ENCODE data around the gene ERMAP. TPM values are rescaled to one million over a fixed set of nuclear protein-coding genes. Genes with fewer than 3 reads are reported as not detected.

The ERMAP gene
- total and polyA plus RNA-seq, 10 of the 15 experiments (the other 5 are each of a cell fraction or from before 2014, with no cell fraction given): 1.4 to 6.8 (median 4.1) TPM

DNA sequence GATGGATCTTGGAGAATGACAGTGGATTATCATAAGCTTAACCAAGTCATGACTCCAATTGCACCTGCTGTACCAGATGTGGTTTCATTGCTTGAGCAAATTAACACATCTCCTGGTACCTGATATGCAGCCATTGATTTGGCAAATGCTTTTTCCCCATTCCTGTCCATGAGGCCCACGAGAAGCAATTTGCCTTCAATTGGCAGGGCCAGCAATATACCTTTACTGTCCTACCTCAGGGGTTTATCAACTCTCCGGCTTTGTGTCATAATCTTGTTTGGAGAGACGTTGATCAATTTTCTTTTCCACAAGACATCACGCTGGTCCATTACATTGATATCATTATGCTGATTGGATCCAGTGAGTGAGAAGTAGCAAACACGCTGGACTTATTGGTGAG is 49.6 kb downstream of the ERMAP start:
- BruUV-seq (replicated peaks): no TSS peak
- ChIA-PET POLR2A (no interaction called here), SMC1A (ENCODE audit: uncharacterized antibody, unreplicated experiment) (no interaction called here), RAD21 (ENCODE audit: unreplicated experiment) (no interaction called here), CTCF (no interaction called here)
- no peak overlapping the region for H3K4me3 ChIP-seq
- H2AFZ ChIP-seq (ENCODE audit: control insufficient read depth, low read depth, low read length): no peak overlapping the region
- H3K27ac ChIP-seq (ENCODE audit: control insufficient read depth, insufficient read depth): no peak overlapping the region
- H4K20me1 ChIP-seq (ENCODE audit: control insufficient read depth, insufficient read depth): no peaks in the 10 kb centered on the region
- no peak overlapping the region for H3K9ac ChIP-seq (ENCODE audit: control insufficient read depth, insufficient read depth, low read length)
- H3K9me3 ChIP-seq (replicated peaks; ENCODE audit: control insufficient read depth, insufficient read depth, low read length): no peaks in the 10 kb centered on the region; the same call in 2 of the 3 replicates
- intact Hi-C loops (cut with micrococcal nuclease; ENCODE audit: unreplicated experiment): no loop called here
- H3K4me2 ChIP-seq (ENCODE audit: control insufficient read depth, insufficient read depth): no peak overlapping the region
- no peaks in the 10 kb centered on the region for H3K27me3 ChIP-seq (replicated peaks in 1 of 2; ENCODE audit: control insufficient read depth in 2 of 2, insufficient read depth in 2 of 2, low read length in 1 of 2)
- H3K36me3 ChIP-seq (ENCODE audit: control insufficient read depth in 2 of 2, insufficient read depth in 2 of 2, low read length in 1 of 2): no peaks in the 10 kb centered on the region
- FAIRE-seq (no peak), DNase-seq (ENCODE audit: low read depth, low spot score) (no peak), ATAC-seq (no peak)
- WGBS (ENCODE audit: insufficient coverage, insufficient replicate concordance, low lambda C conversion rate, missing lambda C conversion rate): 19% methylated on average over 5 of the region's 5 CpGs
- no peaks in the 10 kb centered on the region for H3K4me1 ChIP-seq (ENCODE audit: control insufficient read depth, insufficient read depth, low read length)
- H3K79me2 ChIP-seq (ENCODE audit: control insufficient read depth, insufficient read depth, low read length): no peaks in the 10 kb centered on the region
- in situ Hi-C loops (cut with MboI): no loop called here
- TF ChIP-seq, protein P1, sequence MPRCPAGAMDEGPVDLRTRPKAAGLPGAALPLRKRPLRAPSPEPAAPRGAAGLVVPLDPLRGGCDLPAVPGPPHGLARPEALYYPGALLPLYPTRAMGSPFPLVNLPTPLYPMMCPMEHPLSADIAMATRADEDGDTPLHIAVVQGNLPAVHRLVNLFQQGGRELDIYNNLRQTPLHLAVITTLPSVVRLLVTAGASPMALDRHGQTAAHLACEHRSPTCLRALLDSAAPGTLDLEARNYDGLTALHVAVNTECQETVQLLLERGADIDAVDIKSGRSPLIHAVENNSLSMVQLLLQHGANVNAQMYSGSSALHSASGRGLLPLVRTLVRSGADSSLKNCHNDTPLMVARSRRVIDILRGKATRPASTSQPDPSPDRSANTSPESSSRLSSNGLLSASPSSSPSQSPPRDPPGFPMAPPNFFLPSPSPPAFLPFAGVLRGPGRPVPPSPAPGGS (IDR thresholded peaks at IDR 0.05; ENCODE audit: borderline replicate concordance, insufficient read depth, low read depth, low read length, poor library complexity, severe bottlenecking): no peak
- TF ChIP-seq RELA (IDR thresholded peaks at IDR 0.05; ENCODE audit: borderline replicate concordance, partially characterized antibody) (no peak), EP300 (IDR thresholded peaks at IDR 0.05; ENCODE audit: borderline replicate concordance in 1 of 2, control insufficient read depth in 1 of 2, low read depth in 2 of 2, low read length in 2 of 2) (no peak), POLR2A (IDR thresholded peaks at IDR 0.05; ENCODE audit: low read depth, low read length) (no peak), HDGF (IDR thresholded peaks at IDR 0.05) (no peak), TCF12 (IDR thresholded peaks at IDR 0.05; ENCODE audit: low read depth, low read length) (no peak), HDAC6 (IDR thresholded peaks at IDR 0.05; ENCODE audit: unreplicated experiment) (no peak), SUZ12 (IDR thresholded peaks at IDR 0.05; ENCODE audit: unreplicated experiment) (no peak), RCOR1 (conservative IDR thresholded peaks at IDR 0.05; ENCODE audit: low read depth, low read length) (no peak), IKZF2 (IDR thresholded peaks at IDR 0.05) (no peak)
- TF ChIP-seq, protein P2, sequence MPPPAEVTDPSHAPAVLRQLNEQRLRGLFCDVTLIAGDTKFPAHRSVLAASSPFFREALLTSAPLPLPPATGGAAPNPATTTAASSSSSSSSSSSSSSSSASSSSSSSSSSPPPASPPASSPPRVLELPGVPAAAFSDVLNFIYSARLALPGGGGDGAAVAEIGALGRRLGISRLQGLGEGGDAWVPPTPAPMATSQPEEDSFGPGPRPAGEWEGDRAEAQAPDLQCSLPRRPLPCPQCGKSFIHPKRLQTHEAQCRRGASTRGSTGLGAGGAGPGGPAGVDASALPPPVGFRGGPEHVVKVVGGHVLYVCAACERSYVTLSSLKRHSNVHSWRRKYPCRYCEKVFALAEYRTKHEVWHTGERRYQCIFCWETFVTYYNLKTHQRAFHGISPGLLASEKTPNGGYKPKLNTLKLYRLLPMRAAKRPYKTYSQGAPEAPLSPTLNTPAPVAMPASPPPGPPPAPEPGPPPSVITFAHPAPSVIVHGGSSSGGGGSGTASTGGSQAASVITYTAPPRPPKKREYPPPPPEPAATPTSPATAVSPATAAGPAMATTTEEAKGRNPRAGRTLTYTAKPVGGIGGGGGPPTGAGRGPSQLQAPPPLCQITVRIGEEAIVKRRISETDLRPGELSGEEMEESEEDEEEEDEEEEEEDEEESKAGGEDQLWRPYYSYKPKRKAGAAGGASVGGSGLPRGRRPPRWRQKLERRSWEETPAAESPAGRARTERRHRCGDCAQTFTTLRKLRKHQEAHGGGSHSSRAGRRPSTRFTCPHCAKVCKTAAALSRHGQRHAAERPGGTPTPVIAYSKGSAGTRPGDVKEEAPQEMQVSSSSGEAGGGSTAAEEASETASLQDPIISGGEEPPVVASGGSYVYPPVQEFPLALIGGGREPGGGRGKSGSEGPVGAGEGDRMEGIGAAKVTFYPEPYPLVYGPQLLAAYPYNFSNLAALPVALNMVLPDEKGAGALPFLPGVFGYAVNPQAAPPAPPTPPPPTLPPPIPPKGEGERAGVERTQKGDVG (CRISPR knock-in tag; IDR thresholded peaks at IDR 0.05): no peak
- TF ChIP-seq, protein P3, sequence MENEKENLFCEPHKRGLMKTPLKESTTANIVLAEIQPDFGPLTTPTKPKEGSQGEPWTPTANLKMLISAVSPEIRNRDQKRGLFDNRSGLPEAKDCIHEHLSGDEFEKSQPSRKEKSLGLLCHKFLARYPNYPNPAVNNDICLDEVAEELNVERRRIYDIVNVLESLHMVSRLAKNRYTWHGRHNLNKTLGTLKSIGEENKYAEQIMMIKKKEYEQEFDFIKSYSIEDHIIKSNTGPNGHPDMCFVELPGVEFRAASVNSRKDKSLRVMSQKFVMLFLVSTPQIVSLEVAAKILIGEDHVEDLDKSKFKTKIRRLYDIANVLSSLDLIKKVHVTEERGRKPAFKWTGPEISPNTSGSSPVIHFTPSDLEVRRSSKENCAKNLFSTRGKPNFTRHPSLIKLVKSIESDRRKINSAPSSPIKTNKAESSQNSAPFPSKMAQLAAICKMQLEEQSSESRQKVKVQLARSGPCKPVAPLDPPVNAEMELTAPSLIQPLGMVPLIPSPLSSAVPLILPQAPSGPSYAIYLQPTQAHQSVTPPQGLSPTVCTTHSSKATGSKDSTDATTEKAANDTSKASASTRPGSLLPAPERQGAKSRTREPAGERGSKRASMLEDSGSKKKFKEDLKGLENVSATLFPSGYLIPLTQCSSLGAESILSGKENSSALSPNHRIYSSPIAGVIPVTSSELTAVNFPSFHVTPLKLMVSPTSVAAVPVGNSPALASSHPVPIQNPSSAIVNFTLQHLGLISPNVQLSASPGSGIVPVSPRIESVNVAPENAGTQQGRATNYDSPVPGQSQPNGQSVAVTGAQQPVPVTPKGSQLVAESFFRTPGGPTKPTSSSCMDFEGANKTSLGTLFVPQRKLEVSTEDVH (IDR thresholded peaks at IDR 0.05; ENCODE audit: low read depth, partially characterized antibody): no peak
- TF ChIP-seq, protein P4, sequence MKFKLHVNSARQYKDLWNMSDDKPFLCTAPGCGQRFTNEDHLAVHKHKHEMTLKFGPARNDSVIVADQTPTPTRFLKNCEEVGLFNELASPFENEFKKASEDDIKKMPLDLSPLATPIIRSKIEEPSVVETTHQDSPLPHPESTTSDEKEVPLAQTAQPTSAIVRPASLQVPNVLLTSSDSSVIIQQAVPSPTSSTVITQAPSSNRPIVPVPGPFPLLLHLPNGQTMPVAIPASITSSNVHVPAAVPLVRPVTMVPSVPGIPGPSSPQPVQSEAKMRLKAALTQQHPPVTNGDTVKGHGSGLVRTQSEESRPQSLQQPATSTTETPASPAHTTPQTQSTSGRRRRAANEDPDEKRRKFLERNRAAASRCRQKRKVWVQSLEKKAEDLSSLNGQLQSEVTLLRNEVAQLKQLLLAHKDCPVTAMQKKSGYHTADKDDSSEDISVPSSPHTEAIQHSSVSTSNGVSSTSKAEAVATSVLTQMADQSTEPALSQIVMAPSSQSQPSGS (IDR thresholded peaks at IDR 0.05; ENCODE audit: low read length): no peak
- TF ChIP-seq, protein P5, sequence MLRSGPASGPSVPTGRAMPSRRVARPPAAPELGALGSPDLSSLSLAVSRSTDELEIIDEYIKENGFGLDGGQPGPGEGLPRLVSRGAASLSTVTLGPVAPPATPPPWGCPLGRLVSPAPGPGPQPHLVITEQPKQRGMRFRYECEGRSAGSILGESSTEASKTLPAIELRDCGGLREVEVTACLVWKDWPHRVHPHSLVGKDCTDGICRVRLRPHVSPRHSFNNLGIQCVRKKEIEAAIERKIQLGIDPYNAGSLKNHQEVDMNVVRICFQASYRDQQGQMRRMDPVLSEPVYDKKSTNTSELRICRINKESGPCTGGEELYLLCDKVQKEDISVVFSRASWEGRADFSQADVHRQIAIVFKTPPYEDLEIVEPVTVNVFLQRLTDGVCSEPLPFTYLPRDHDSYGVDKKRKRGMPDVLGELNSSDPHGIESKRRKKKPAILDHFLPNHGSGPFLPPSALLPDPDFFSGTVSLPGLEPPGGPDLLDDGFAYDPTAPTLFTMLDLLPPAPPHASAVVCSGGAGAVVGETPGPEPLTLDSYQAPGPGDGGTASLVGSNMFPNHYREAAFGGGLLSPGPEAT (IDR thresholded peaks at IDR 0.05; ENCODE audit: low read depth): no peak
